ENCODE measurements around the gene CLEC7A.

CLEC7A gene

DNA sequence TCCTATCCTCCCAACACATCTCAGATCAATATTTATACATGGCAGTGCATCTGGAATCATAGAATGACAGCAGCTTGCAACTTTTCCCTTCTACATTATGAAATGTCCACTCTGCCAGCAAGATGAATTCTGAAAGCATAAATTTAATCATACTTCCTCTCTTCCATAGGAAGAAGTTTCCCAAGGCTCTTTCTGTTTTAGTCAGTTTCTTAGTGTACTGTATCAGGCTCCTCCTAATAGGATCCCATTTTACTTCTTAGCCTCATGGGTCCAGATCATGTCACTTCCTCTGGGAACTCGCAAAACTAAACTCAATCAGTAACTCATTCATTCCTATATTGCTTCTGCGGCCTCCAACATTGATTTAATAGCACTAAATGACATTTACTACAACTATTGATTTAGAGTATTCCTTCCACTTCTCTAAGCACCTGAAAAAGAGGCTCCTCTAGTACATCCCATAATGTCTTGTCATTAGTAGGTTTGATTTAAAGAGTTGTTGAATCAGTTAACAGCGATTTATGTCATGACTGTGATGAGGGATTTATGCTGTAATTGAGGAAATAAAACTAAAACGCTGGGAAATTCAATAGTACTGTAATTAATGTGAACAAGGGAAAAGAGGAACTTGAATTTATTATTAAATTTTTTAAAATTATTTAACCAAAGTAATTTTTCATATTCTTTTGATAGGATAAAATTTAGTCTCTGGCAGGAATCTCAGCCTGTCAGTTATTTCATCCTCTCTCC, 35.2 kb downstream of the CLEC7A start:
- Histone ChIP-seq H3K4me1 (ENCODE audit: control insufficient read depth, insufficient read depth, low read length) (peaks cover 6% of the 10 kb centered on the region), H3K27me3 (ENCODE audit: control insufficient read depth in 1 of 2, insufficient read depth in 2 of 2, low read length in 2 of 2) (no peaks in the 10 kb centered on the region), H3K4me3 (ENCODE audit: low read length in 2 of 2) (no peak overlapping the region), H3K9ac (ENCODE audit: low read length in 2 of 2) (no peak overlapping the region), H3K36me3 (ENCODE audit: control insufficient read depth in 2 of 2, insufficient read depth in 2 of 2, low read length in 2 of 2) (no peaks in the 10 kb centered on the region), H3K9me3 (ENCODE audit: control insufficient read depth in 2 of 2, low read length in 2 of 2) (no peaks in the 10 kb centered on the region), H3K27ac (ENCODE audit: low read length) (no peak overlapping the region)

DNA sequence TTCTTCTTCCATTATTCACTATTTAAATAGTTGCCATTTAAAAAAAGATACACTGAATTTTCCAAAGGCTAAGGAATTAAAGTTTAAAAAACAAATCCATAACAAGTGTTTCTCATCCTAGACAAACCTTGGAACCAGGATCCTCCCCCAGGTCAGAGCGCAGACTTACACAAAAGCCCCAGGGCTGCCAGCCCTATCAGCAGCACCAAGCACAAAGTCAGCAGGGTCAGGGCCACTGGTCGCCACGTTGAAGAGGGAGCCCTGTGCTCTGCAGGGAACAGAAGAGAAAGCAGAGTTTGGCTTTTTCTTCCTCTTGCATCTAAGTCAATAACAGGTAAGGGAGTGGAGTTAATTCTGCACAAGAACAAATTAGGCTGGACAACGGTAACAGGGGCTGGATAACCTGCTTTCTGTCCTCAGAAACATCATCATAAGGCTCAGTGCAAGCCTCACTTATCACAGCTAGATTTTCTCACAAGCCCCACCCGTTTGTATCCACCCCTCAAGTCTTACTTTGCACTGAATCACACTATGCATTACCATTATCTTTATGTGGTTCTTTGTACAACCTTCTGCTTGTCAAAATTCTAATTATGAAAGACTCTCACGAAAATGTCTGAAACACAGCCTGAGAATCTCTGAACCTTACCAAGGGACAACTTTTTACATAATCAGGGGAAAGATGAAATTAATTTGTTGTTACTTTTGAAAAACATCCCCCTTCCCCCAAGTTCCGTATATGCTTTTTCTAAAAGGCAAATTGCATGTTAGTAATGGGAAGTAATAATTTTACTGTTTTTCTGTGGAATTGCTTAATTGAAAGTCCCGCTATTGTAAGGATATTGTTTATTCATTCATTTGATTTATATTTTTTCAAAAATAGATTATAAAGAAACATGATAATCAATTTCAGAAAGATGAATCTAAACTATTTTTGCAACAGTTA, 40.8 kb downstream of the CLEC7A start:
- no peak overlapping the region for H3K9ac ChIP-seq (ENCODE audit: low read length in 2 of 2)
- H3K27me3 ChIP-seq (ENCODE audit: control insufficient read depth in 1 of 2, insufficient read depth in 2 of 2, low read length in 2 of 2) = no peaks in the 10 kb centered on the region
- H3K36me3 ChIP-seq (ENCODE audit: control insufficient read depth in 2 of 2, insufficient read depth in 2 of 2, low read length in 2 of 2) = no peaks in the 10 kb centered on the region
- H3K27ac ChIP-seq (ENCODE audit: low read length) = no peak overlapping the region
- no peak overlapping the region for H3K4me3 ChIP-seq (ENCODE audit: low read length in 2 of 2)
- no peaks in the 10 kb centered on the region for H3K9me3 ChIP-seq (ENCODE audit: control insufficient read depth in 2 of 2, low read length in 2 of 2)
- no peaks in the 10 kb centered on the region for H3K4me1 ChIP-seq (ENCODE audit: control insufficient read depth, insufficient read depth, low read length)

DNA sequence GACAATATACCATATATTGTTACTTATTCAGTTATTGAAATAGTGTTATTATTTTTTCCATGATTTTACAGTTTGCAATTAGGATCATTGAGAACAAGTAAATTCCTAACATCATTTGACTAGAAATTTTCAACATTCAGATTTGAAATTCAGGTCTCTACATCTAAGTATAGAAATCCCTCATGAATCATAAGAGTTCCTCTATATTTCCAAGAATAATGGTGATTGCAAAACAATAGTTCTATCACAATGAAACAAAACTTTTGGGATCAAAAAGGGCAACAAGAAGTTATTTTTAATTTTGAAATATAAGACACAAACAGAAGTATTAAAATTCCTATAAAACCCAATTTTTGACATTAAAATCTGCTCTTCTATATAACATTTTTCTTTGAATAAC, 42.0 kb downstream of the CLEC7A start:
- Histone ChIP-seq H3K4me1 (ENCODE audit: control insufficient read depth, insufficient read depth, low read length) (no peaks in the 10 kb centered on the region), H3K9me3 (ENCODE audit: control insufficient read depth in 2 of 2, low read length in 2 of 2) (no peaks in the 10 kb centered on the region), H3K27ac (ENCODE audit: low read length) (no peak overlapping the region), H3K9ac (ENCODE audit: low read length in 2 of 2) (no peak overlapping the region), H3K27me3 (ENCODE audit: control insufficient read depth in 1 of 2, insufficient read depth in 2 of 2, low read length in 2 of 2) (no peaks in the 10 kb centered on the region), H3K36me3 (ENCODE audit: control insufficient read depth in 2 of 2, insufficient read depth in 2 of 2, low read length in 2 of 2) (no peaks in the 10 kb centered on the region), H3K4me3 (ENCODE audit: low read length in 2 of 2) (no peak overlapping the region)

DNA sequence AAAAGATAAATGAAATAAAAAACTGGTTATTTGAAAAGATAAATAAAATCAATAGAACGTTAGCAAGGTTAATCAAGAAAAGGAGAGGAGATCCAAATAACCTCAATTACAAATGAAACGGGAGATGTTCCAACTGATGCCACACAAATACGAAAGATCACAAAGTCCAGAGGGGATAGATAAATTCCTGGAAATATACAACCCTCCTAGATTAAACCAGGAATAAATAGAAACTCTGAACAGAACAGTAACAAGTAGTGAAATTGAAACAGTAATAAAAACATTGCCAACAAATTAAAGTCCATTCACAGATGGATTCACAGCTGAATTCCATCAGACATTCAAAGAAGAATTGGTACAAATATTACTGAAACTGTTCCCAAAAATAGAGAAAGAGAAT, 43.6 kb downstream of the CLEC7A start:
- Histone ChIP-seq H3K36me3 (ENCODE audit: control insufficient read depth in 2 of 2, insufficient read depth in 2 of 2, low read length in 2 of 2) (no peaks in the 10 kb centered on the region), H3K27me3 (ENCODE audit: control insufficient read depth in 1 of 2, insufficient read depth in 2 of 2, low read length in 2 of 2) (no peaks in the 10 kb centered on the region), H3K4me1 (ENCODE audit: control insufficient read depth, insufficient read depth, low read length) (no peaks in the 10 kb centered on the region), H3K4me3 (ENCODE audit: low read length in 2 of 2) (no peak overlapping the region), H3K27ac (ENCODE audit: low read length) (no peak overlapping the region), H3K9me3 (ENCODE audit: control insufficient read depth in 2 of 2, low read length in 2 of 2) (no peaks in the 10 kb centered on the region), H3K9ac (ENCODE audit: low read length in 2 of 2) (no peak overlapping the region)

DNA sequence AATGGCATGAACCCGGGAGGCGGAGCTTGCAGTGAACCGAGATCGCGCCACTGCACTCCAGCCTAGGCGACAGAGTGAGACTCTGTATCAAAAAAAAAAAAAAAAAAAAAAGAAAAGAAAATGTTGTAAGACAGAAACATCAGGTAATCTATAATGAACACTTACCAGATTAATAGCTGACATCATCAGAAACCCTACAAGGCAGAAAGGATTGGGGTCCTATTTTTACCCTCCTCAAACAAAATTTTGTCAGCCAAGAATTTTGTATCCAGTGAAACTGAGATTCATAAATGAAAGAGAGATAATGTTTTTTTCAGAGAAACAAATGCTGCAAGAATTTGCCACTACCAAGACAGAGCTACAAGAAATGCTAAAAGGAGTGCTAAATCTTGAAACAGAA, 45.3 kb downstream of the CLEC7A start:
- no peak overlapping the region for H3K4me3 ChIP-seq (ENCODE audit: low read length in 2 of 2)
- no peak overlapping the region for H3K9ac ChIP-seq (ENCODE audit: low read length in 2 of 2)

GRCh38 chr12:10082117-10082874, 47.7 kb downstream of the CLEC7A start:
- Histone ChIP-seq H3K9me3 (ENCODE audit: control insufficient read depth in 2 of 2, low read length in 2 of 2) (no peaks in the 10 kb centered on the region), H3K27me3 (ENCODE audit: control insufficient read depth in 1 of 2, insufficient read depth in 2 of 2, low read length in 2 of 2) (no peaks in the 10 kb centered on the region)

More for the DNA sequence above, 45.3 kb downstream of the CLEC7A start:
- Histone ChIP-seq H3K27ac (ENCODE audit: low read length) (no peak overlapping the region), H3K36me3 (ENCODE audit: control insufficient read depth in 2 of 2, insufficient read depth in 2 of 2, low read length in 2 of 2) (no peaks in the 10 kb centered on the region), H3K9me3 (ENCODE audit: control insufficient read depth in 2 of 2, low read length in 2 of 2) (no peaks in the 10 kb centered on the region), H3K4me1 (ENCODE audit: control insufficient read depth, insufficient read depth, low read length) (no peaks in the 10 kb centered on the region), H3K27me3 (ENCODE audit: control insufficient read depth in 1 of 2, insufficient read depth in 2 of 2, low read length in 2 of 2) (no peaks in the 10 kb centered on the region)

DNA sequence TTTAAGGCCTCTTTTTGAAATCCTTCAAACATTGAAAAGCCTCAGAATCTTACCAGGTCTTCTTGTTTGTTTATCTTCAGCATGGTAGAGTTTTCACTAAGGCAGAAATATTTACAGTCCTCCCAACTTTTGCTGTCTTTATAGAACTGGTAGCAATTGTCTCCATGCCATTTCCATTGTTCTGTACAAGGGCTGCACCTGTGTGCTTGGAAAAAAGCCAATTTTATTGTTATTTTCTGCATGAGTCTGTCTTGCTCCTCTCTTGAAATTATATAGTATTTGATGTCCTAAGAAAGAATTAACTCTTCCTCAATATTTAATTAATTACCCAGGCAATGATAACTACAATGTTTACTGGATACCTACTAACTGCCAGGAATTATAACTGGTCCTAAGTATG, 54.5 kb downstream of the CLEC7A start:
- no peaks in the 10 kb centered on the region for H3K4me1 ChIP-seq (ENCODE audit: control insufficient read depth, insufficient read depth, low read length)
- no peaks in the 10 kb centered on the region for H3K9me3 ChIP-seq (ENCODE audit: control insufficient read depth in 2 of 2, low read length in 2 of 2)
- H3K4me3 ChIP-seq (ENCODE audit: low read length in 2 of 2) = no peak overlapping the region
- no peak overlapping the region for H3K9ac ChIP-seq (ENCODE audit: low read length in 2 of 2)
- no peaks in the 10 kb centered on the region for H3K36me3 ChIP-seq (ENCODE audit: control insufficient read depth in 2 of 2, insufficient read depth in 2 of 2, low read length in 2 of 2)
- no peak overlapping the region for H3K27ac ChIP-seq (ENCODE audit: low read length)
- no peaks in the 10 kb centered on the region for H3K27me3 ChIP-seq (ENCODE audit: control insufficient read depth in 1 of 2, insufficient read depth in 2 of 2, low read length in 2 of 2)

More at GRCh38 chr12:10082117-10082874, 47.7 kb downstream of the CLEC7A start:
- Histone ChIP-seq H3K4me1 (ENCODE audit: control insufficient read depth, insufficient read depth, low read length) (no peaks in the 10 kb centered on the region), H3K27ac (ENCODE audit: low read length) (no peak overlapping the region), H3K9ac (ENCODE audit: low read length in 2 of 2) (no peak overlapping the region), H3K36me3 (ENCODE audit: control insufficient read depth in 2 of 2, insufficient read depth in 2 of 2, low read length in 2 of 2) (no peaks in the 10 kb centered on the region), H3K4me3 (ENCODE audit: low read length in 2 of 2) (no peak overlapping the region)

DNA sequence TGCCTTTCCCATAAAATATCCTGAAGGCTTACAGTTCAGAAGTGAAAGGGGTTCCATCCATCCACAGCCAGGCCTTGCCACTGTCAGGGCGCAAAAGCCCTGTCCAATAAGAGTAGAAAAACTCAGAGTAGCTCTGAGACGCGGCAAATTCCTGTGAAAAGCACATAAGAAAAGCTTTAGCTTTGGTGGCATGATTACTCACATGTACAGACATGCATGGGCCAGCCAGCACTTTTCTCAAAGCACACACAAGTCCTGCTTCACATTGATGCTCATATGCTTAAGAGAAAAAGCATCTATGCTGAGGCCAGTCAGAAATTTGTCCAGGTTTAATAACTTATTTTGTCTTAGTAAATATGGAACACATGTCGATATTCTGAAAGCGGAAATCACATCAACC, 56.7 kb downstream of the CLEC7A start:
- Histone ChIP-seq H3K36me3 (ENCODE audit: control insufficient read depth in 2 of 2, insufficient read depth in 2 of 2, low read length in 2 of 2) (no peaks in the 10 kb centered on the region), H3K9me3 (ENCODE audit: control insufficient read depth in 2 of 2, low read length in 2 of 2) (no peaks in the 10 kb centered on the region), H3K9ac (ENCODE audit: low read length in 2 of 2) (no peak overlapping the region), H3K4me3 (ENCODE audit: low read length in 2 of 2) (no peak overlapping the region), H3K27me3 (ENCODE audit: control insufficient read depth in 1 of 2, insufficient read depth in 2 of 2, low read length in 2 of 2) (no peaks in the 10 kb centered on the region), H3K27ac (ENCODE audit: low read length) (no peak overlapping the region), H3K4me1 (ENCODE audit: control insufficient read depth, insufficient read depth, low read length) (no peaks in the 10 kb centered on the region)

DNA sequence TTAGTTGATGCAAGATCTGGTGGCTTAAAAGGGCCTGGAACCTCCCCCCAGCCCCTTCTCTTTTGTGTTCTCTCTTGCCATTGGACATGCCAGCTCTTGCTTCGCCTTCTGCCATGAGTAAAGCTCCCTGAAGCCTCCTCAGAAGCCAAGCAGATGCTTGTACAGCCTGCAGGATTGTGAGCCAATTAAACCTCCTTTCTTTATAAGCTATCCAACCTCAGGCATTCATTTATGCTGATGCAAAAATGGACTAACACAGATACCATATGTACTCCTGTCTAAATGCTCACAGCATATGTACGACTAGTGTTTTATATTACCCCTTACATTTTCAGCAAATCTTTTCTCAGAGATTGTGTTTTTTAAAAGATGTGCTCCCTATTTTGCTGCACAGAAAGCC, 57.9 kb downstream of the CLEC7A start:
- Histone ChIP-seq H3K27me3 (ENCODE audit: control insufficient read depth in 1 of 2, insufficient read depth in 2 of 2, low read length in 2 of 2) (no peaks in the 10 kb centered on the region), H3K4me3 (ENCODE audit: low read length in 2 of 2) (no peak overlapping the region), H3K9ac (ENCODE audit: low read length in 2 of 2) (no peak overlapping the region), H3K9me3 (ENCODE audit: control insufficient read depth in 2 of 2, low read length in 2 of 2) (no peaks in the 10 kb centered on the region), H3K36me3 (ENCODE audit: control insufficient read depth in 2 of 2, insufficient read depth in 2 of 2, low read length in 2 of 2) (no peaks in the 10 kb centered on the region), H3K27ac (ENCODE audit: low read length) (no peak overlapping the region), H3K4me1 (ENCODE audit: control insufficient read depth, insufficient read depth, low read length) (no peaks in the 10 kb centered on the region)

- Histone ChIP-seq H3K4me1 (ENCODE audit: control insufficient read depth, insufficient read depth, low read length) (no peaks in the 10 kb centered on the region), H3K27ac (ENCODE audit: low read length) (no peak overlapping the region), H3K4me3 (ENCODE audit: low read length in 2 of 2) (no peak overlapping the region), H3K9me3 (ENCODE audit: control insufficient read depth in 2 of 2, low read length in 2 of 2) (no peaks in the 10 kb centered on the region), H3K27me3 (ENCODE audit: control insufficient read depth in 1 of 2, insufficient read depth in 2 of 2, low read length in 2 of 2) (no peaks in the 10 kb centered on the region), H3K9ac (ENCODE audit: low read length in 2 of 2) (no peak overlapping the region), H3K36me3 (ENCODE audit: control insufficient read depth in 2 of 2, insufficient read depth in 2 of 2, low read length in 2 of 2) (no peaks in the 10 kb centered on the region)
Observed at GRCh38 chr12:10070380-10070779, 59.6 kb downstream of the CLEC7A start.
